ENCODE measurements around the gene DDB1. TPM values are rescaled to one million over a fixed set of nuclear protein-coding genes. Genes with fewer than 3 reads are reported as not detected.
A peak's percentile ranks its signal among the peaks of the same experiment; 100 is the strongest.

DDB1 gene
- total RNA-seq, 4 donors from 2014 or later = 102 to 164 (median 118) TPM

DNA sequence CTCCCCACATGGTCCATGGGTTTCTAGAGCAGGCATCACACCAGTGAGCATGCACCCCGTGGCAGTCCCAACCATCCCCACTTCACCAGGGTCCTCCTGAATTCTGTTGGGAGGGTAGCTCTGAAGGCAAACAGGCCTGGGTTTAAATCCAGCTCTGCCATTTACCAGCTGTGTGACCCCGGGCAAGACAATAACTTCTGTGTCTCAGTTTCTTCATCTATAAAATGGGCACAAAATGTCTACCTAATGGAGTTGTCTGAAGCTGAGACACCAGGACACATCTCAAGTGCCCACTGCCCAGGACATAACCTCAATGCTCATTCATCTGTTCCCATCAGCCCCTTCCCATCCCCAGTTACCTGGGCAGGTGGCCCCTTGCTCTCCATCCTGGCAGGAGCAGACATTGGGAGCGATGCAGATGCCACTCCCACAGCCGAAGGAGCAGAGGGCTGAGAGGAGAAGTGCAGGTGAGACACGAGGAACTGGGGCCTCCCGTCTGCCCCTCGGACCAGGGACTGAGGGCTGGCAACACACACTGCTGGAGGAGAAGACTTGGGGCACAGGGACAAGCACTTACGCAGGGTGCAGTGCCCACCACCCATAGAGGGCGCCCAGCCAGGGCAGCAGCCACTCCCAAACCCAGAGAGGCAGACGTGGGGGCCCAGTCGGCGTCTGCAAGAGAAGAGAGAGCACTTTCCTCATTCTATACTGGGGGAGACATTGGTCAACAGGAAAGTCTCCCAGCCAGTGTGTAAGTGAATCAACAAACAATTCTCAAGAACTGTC is 41.8 kb downstream of the DDB1 start:
- no peak overlapping the region for H3K27ac ChIP-seq (replicated peaks in 1 of 4)
- no peaks in the 10 kb centered on the region for H3K36me3 ChIP-seq
- no peak for TF ChIP-seq POLR2AphosphoS5 (IDR thresholded peaks at IDR 0.05)
- TF ChIP-seq EP300 (IDR thresholded peaks at IDR 0.05) = no peak
- TF ChIP-seq, protein P1, sequence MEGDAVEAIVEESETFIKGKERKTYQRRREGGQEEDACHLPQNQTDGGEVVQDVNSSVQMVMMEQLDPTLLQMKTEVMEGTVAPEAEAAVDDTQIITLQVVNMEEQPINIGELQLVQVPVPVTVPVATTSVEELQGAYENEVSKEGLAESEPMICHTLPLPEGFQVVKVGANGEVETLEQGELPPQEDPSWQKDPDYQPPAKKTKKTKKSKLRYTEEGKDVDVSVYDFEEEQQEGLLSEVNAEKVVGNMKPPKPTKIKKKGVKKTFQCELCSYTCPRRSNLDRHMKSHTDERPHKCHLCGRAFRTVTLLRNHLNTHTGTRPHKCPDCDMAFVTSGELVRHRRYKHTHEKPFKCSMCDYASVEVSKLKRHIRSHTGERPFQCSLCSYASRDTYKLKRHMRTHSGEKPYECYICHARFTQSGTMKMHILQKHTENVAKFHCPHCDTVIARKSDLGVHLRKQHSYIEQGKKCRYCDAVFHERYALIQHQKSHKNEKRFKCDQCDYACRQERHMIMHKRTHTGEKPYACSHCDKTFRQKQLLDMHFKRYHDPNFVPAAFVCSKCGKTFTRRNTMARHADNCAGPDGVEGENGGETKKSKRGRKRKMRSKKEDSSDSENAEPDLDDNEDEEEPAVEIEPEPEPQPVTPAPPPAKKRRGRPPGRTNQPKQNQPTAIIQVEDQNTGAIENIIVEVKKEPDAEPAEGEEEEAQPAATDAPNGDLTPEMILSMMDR (IDR thresholded peaks at IDR 0.05) = no peak
- no peak for TF ChIP-seq POLR2A (IDR thresholded peaks at IDR 0.05; ENCODE audit: low read depth)
- 83% methylated on average over 11 of the region's 12 CpGs for WGBS
- intact Hi-C loops (cut with DNase I) = no loop called here
- no peaks in the 10 kb centered on the region for H3K9me3 ChIP-seq
- no peak for DNase-seq (ENCODE audit: extremely low spot score)
- peaks cover 21 to 26% (median 25%) of the 10 kb centered on the region in 4 donors for H3K4me1 ChIP-seq
- peaks cover 0 to 50% (median 7%) of the 10 kb centered on the region in 4 donors for H3K27me3 ChIP-seq
- H3K4me3 ChIP-seq = no peak overlapping the region

DNA sequence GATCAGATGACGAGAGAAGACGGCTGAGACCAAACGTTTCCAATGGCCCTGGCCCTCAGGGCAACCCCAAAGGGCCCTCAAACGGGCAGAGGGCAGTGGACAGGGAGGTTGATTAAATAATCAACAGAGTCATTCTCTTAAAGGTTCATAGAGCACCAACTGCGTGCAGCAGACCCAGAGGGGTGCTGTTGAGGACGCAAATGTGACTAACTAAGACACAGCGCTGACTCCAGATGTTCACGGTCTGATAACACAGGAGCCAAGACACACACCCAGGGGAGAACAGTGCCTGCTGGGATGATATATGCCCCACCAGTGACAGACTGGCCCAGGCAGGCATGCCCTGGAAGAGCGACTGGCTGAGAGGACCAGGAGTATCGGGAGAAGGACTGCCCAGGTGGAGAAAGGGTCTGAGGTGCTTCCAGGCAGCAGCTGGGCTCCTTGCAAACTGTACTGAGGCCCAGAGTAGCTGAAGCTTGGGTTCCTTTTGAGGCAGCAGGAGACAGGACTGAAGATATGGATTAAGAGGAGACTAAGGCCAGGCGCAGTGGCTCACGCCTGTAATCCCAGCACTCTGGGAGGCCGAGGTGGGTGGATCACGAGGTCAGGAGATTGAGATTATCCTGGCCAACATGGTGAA is 45.4 kb downstream of the DDB1 start:
- H3K27ac ChIP-seq (replicated peaks in 1 of 4) = no peak overlapping the region
- TF ChIP-seq POLR2AphosphoS5 (IDR thresholded peaks at IDR 0.05) (no peak), POLR2A (IDR thresholded peaks at IDR 0.05; ENCODE audit: low read depth) (no peak), EP300 (IDR thresholded peaks at IDR 0.05) (no peak)
- TF ChIP-seq, protein P1 (IDR thresholded peaks at IDR 0.05) = no peak
- no peak for DNase-seq (ENCODE audit: extremely low spot score)
- H3K9me3 ChIP-seq = no peaks in the 10 kb centered on the region
- peaks cover 0 to 18% (median 0%) of the 10 kb centered on the region in 4 donors for H3K27me3 ChIP-seq
- H3K4me3 ChIP-seq = no peak overlapping the region
- no peaks in the 10 kb centered on the region for H3K4me1 ChIP-seq
- no peaks in the 10 kb centered on the region for H3K36me3 ChIP-seq
- intact Hi-C loops (cut with DNase I) = no loop called here
- 90% methylated on average over 13 of the region's 14 CpGs for WGBS

DNA sequence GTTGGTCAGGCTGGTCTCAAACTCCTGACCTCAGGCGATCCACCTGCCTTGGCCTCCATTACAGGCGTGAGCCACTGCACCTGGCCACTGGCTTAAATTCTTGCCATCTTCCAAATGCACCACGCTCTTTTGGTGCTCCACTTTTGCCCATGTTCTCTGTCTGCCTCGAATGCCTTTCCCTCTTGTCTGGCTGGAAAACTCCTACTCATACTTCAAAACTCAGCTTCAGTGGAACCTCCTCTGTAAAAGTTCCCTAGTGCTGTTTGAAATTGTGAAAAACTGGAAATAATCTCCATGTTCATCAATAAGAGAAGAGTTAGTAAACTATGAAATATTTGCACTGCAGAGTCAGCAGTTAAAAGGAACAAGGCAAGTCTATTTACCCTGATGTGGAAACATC is 49.3 kb downstream of the DDB1 start:
- TF ChIP-seq POLR2AphosphoS5 (IDR thresholded peaks at IDR 0.05) = no peak
- TF ChIP-seq, protein P1 (IDR thresholded peaks at IDR 0.05) = no peak
- no peak for TF ChIP-seq EP300 (IDR thresholded peaks at IDR 0.05)
- no peak for TF ChIP-seq POLR2A (IDR thresholded peaks at IDR 0.05; ENCODE audit: low read depth)
- H3K9me3 ChIP-seq = no peaks in the 10 kb centered on the region
- peaks cover 0 to 8% (median 0%) of the 10 kb centered on the region in 4 donors for H3K27me3 ChIP-seq
- H3K4me1 ChIP-seq = peaks cover 0 to 12% (median 10%) of the 10 kb centered on the region in 4 donors
- DNase-seq (ENCODE audit: extremely low spot score) = no peak
- 97% methylated on average over 4 of the region's 4 CpGs for WGBS
- H3K4me3 ChIP-seq = no peak overlapping the region
- H3K36me3 ChIP-seq = no peaks in the 10 kb centered on the region
- intact Hi-C loops (cut with DNase I) = no loop called here
- no peak overlapping the region for H3K27ac ChIP-seq (replicated peaks in 1 of 4)

DNA sequence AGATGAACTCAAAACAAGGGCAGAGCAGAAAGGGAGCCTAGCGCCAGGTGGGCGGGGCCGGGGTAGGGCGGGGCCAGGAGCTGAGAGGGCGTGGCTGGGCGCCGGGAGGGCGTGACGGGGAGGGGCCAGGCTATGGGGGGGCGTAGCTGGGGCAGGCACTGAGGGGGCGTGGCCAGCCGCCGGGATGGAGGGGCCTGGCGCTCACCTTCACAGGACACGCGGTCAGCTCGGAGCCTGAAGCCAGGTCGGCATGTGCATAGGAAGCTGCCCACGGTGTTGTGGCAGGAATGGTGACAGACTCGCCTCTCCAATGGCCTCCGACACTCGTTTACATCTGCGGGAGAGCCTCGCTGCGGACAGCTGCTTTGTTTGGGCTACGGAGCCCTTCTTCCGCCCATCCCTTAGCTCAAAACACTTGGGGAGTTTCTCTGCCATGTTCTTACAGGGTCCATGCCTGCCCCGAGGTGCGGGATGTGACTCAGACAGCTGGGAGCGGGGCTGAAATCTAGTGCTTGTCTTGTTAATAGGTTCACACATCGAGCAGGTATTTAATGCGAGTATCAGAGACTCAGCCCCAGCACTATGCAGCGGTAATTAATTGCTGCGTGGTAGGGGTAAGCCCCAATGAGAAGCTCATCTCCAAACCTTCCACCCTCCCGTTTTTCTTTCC is 51.2 kb downstream of the DDB1 start:
- no peak for TF ChIP-seq POLR2AphosphoS5 (IDR thresholded peaks at IDR 0.05)
- no peak for TF ChIP-seq EP300 (IDR thresholded peaks at IDR 0.05)
- TF ChIP-seq, protein P1 (IDR thresholded peaks at IDR 0.05) = no peak
- TF ChIP-seq POLR2A (IDR thresholded peaks at IDR 0.05; ENCODE audit: low read depth) = no peak
- no peaks in the 10 kb centered on the region for H3K36me3 ChIP-seq
- DNase-seq (ENCODE audit: extremely low spot score) = no peak
- intact Hi-C loops (cut with DNase I) = no loop called here
- no peak overlapping the region for H3K27ac ChIP-seq (replicated peaks in 1 of 4)
- peak overlapping the region in 1 of 4 donors; percentile 27 for H3K4me3 ChIP-seq
- WGBS = 57% methylated on average over 28 of the region's 35 CpGs
- no peaks in the 10 kb centered on the region for H3K9me3 ChIP-seq
- peaks cover 0 to 12% (median 10%) of the 10 kb centered on the region in 4 donors for H3K4me1 ChIP-seq
- peaks cover 0 to 8% (median 0%) of the 10 kb centered on the region in 4 donors for H3K27me3 ChIP-seq

Measured in esophagus muscularis mucosa (tissue), 4 donors.